HG03442 (cell line): ENCODE measurements around the gene TTLL11.

ENCODE experiments used
- ATAC-seq: cut with Tn5 transposase; IDR thresholded peaks from one replicate; pipeline ENCODE4 v1.9.1; 2021; ENCODE audit warnings: mild to moderate bottlenecking, moderate library complexity; ENCODE audit not compliant: unreplicated experiment

TTLL11 gene

GRCh38 chr9:121888438-121888775 is 204.7 kb downstream of the TTLL11 start:
- ATAC-seq: no peak

- ATAC-seq: no peak
Measured at GRCh38 chr9:121887553-121888437, 205.3 kb downstream of the TTLL11 start.

- ATAC-seq: no peak
Measured at GRCh38 chr9:121886759-121887485, 206.2 kb downstream of the TTLL11 start.

- ATAC-seq: no peak
Measured at GRCh38 chr9:121885345-121885901, 207.7 kb downstream of the TTLL11 start.

- ATAC-seq: no peak
Measured at GRCh38 chr9:121884057-121884541, 209.0 kb downstream of the TTLL11 start.

- no peak for ATAC-seq
Measured at GRCh38 chr9:121883281-121884056, 209.6 kb downstream of the TTLL11 start.

- no peak for ATAC-seq
Measured at GRCh38 chr9:121881920-121882500, 211.1 kb downstream of the TTLL11 start.

- ATAC-seq: no peak
Measured at GRCh38 chr9:121880343-121880898, 212.7 kb downstream of the TTLL11 start.

GRCh38 chr9:121878271-121878822 is 214.8 kb downstream of the TTLL11 start:
- no peak for ATAC-seq

- no peak for ATAC-seq
Measured at GRCh38 chr9:121876658-121877271, 216.3 kb downstream of the TTLL11 start.

GRCh38 chr9:121876255-121876654 is 216.9 kb downstream of the TTLL11 start:
- ATAC-seq: no peak

GRCh38 chr9:121874524-121874923 is 218.6 kb downstream of the TTLL11 start:
- ATAC-seq: no peak

- no peak for ATAC-seq
Measured at GRCh38 chr9:121871431-121872025, 221.6 kb downstream of the TTLL11 start.

GRCh38 chr9:121870271-121870670 is 222.8 kb downstream of the TTLL11 start:
- ATAC-seq: no peak

- no peak for ATAC-seq
Measured at GRCh38 chr9:121868626-121869025, 224.5 kb downstream of the TTLL11 start.

GRCh38 chr9:121866927-121867326 is 226.2 kb downstream of the TTLL11 start:
- ATAC-seq: no peak

- no peak for ATAC-seq
Measured at GRCh38 chr9:121865884-121866283, 227.2 kb downstream of the TTLL11 start.

GRCh38 chr9:121865060-121865459 is 228.0 kb downstream of the TTLL11 start:
- ATAC-seq: no peak

- ATAC-seq: no peak
Measured at GRCh38 chr9:121863955-121864354, 229.2 kb downstream of the TTLL11 start.
